Fibroblast of villous mesenchyme (primary cell): Measurements from ENCODE around the gene ZDBF2. TPM values are rescaled to one million over a fixed set of nuclear protein-coding genes. Genes with fewer than 3 reads are reported as not detected.
"Not testable (repeated sequence)": the region's sequence is repeated elsewhere in the genome, so short reads cannot be mapped to it uniquely, and the experiment has no call there.

ENCODE experiments used
- DNase-seq: peaks from one replicate; pipeline ENCODE4 v3.0.0-alpha.2; 2010; ENCODE audit warnings: low read depth
- H3K4me3 ChIP-seq: 2 replicates; pipeline ENCODE4 v1.5.1; 2011; ENCODE audit warnings: low read depth, mild to moderate bottlenecking, low read length
- CTCF ChIP-seq: IDR thresholded peaks from 2 replicates; pipeline ENCODE4 v1.5.1; 2012; ENCODE audit warnings: low read depth, mild to moderate bottlenecking, low read length; ENCODE audit not compliant: insufficient read depth
- total RNA-seq: library from RNA; depleted of rRNA; stranded (reverse); fragments of >200 nt; gene quantifications from 2 replicates; pipeline ENCODE4 v1.2.3, GENCODE V29; 2012

ZDBF2 gene
- total RNA-seq, 1 donor, result 17.3 TPM

GRCh38 chr2:206253125-206253776 lies 21.2 kb upstream of the ZDBF2 start:
- no peak overlapping the region for H3K4me3 ChIP-seq
- no peak for DNase-seq
- no peak for TF ChIP-seq CTCF

GRCh38 chr2:206253777-206254166 lies 20.7 kb upstream of the ZDBF2 start:
- DNase-seq, result no peak
- no peak overlapping the region for H3K4me3 ChIP-seq
- TF ChIP-seq CTCF, result no peak

GRCh38 chr2:206255003-206255402 lies 19.5 kb upstream of the ZDBF2 start:
- TF ChIP-seq CTCF, result no peak
- DNase-seq, result no peak
- H3K4me3 ChIP-seq, result no peak overlapping the region

GRCh38 chr2:206256706-206257205 lies 17.7 kb upstream of the ZDBF2 start:
- DNase-seq, result no peak
- no peak overlapping the region for H3K4me3 ChIP-seq
- TF ChIP-seq CTCF, result no peak

GRCh38 chr2:206257350-206257749 lies 17.1 kb upstream of the ZDBF2 start:
- TF ChIP-seq CTCF, result no peak
- no peak overlapping the region for H3K4me3 ChIP-seq
- DNase-seq, result no peak

- DNase-seq, result no peak
- TF ChIP-seq CTCF, result no peak
- H3K4me3 ChIP-seq, result no peak overlapping the region
Measured at GRCh38 chr2:206257861-206258260, 16.6 kb upstream of the ZDBF2 start.

- not testable (repeated sequence) for DNase-seq, H3K4me3 ChIP-seq
Measured at GRCh38 chr2:206258615-206259014, 15.8 kb upstream of the ZDBF2 start.
